Measurements from ENCODE around the gene NPDC1.
A peak's percentile ranks its signal among the peaks of the same experiment; 100 is the strongest.

NPDC1 gene

GRCh38 chr9:137023157-137023556, 22.8 kb downstream of the NPDC1 start:
- DNase-seq: no peak

GRCh38 chr9:137022662-137023008, 23.3 kb downstream of the NPDC1 start:
- DNase-seq: no peak

GRCh38 chr9:137021979-137022661, 23.9 kb downstream of the NPDC1 start:
- peak; percentile 84 for DNase-seq

- DNase-seq: no peak
Measured at GRCh38 chr9:137021568-137021978, 24.4 kb downstream of the NPDC1 start.

- no peak for DNase-seq
Measured at GRCh38 chr9:137020771-137021567, 25.0 kb downstream of the NPDC1 start.

GRCh38 chr9:137019891-137020683, 25.9 kb downstream of the NPDC1 start:
- no peak for DNase-seq

- DNase-seq: no peak
Measured at GRCh38 chr9:137018761-137019559, 27.0 kb downstream of the NPDC1 start.

GRCh38 chr9:137017791-137018497, 28.0 kb downstream of the NPDC1 start:
- no peak for DNase-seq

GRCh38 chr9:137017071-137017470, 28.9 kb downstream of the NPDC1 start:
- DNase-seq: no peak

GRCh38 chr9:137016436-137016835, 29.5 kb downstream of the NPDC1 start:
- DNase-seq: no peak

GRCh38 chr9:137015976-137016375, 30.0 kb downstream of the NPDC1 start:
- DNase-seq: no peak

- no peak for DNase-seq
Measured at GRCh38 chr9:137015540-137015930, 30.4 kb downstream of the NPDC1 start.

GRCh38 chr9:137014776-137015539, 31.0 kb downstream of the NPDC1 start:
- DNase-seq: no peak

- DNase-seq: no peak
Measured at GRCh38 chr9:137014166-137014565, 31.8 kb downstream of the NPDC1 start.

GRCh38 chr9:137013571-137013940, 32.4 kb downstream of the NPDC1 start:
- no peak for DNase-seq

GRCh38 chr9:137012694-137013570, 33.0 kb downstream of the NPDC1 start:
- no peak for DNase-seq

GRCh38 chr9:137011907-137012675, 33.9 kb downstream of the NPDC1 start:
- DNase-seq: no peak

GRCh38 chr9:137011156-137011555, 34.8 kb downstream of the NPDC1 start:
- DNase-seq: no peak

GRCh38 chr9:137009938-137010732, 35.8 kb downstream of the NPDC1 start:
- DNase-seq: no peak

Data from activated CD4-positive, alpha-beta T cell treated with anti-CD3 and anti-CD28 coated beads, Interleukin-2, amount 50 U/mL, for 48 hours (primary cell).